Ishikawa (cell line): ENCODE measurements around the gene CACNG4.

ENCODE experiments used
- CEBPB ChIP-seq: IDR thresholded peaks from 2 replicates; pipeline ENCODE4 v1.6.1; 2012
- CREB1 ChIP-seq: IDR thresholded peaks from 2 replicates; pipeline ENCODE4 v1.6.1; 2012; ENCODE audit warnings: low read depth
- EGR1 ChIP-seq: IDR thresholded peaks from 2 replicates; pipeline ENCODE4 v1.6.1; 2012
- EP300 ChIP-seq: IDR thresholded peaks from 2 replicates; pipeline ENCODE4 v1.6.1; 2012; ENCODE audit warnings: borderline replicate concordance
- FOXM1 ChIP-seq: IDR thresholded peaks from 2 replicates; pipeline ENCODE4 v1.6.1; 2012; ENCODE audit warnings: low read depth, borderline replicate concordance
- NFIC ChIP-seq: IDR thresholded peaks from 2 replicates; pipeline ENCODE4 v1.6.1; 2012
- RAD21 ChIP-seq: IDR thresholded peaks from 2 replicates; pipeline ENCODE4 v1.6.1; 2012; ENCODE audit warnings: low read depth
- TAF1 ChIP-seq: IDR thresholded peaks from 2 replicates; pipeline ENCODE4 v1.6.1; 2012; ENCODE audit warnings: low read depth, mild to moderate bottlenecking
- TCF12 ChIP-seq: IDR thresholded peaks from 2 replicates; pipeline ENCODE4 v1.6.1; 2012; ENCODE audit warnings: low read depth
- TEAD4 ChIP-seq: IDR thresholded peaks from 2 replicates; pipeline ENCODE4 v1.6.1; 2012
- YY1 ChIP-seq: IDR thresholded peaks from 2 replicates; pipeline ENCODE4 v1.6.1; 2012; ENCODE audit warnings: low read depth
- ZBTB7A ChIP-seq: IDR thresholded peaks from 2 replicates; pipeline ENCODE4 v1.6.1; 2012; ENCODE audit warnings: low read depth
- TF ChIP-seq, protein P1 (sequence below): IDR thresholded peaks from 2 replicates; pipeline ENCODE4 v1.6.1; 2012; ENCODE audit warnings: low read depth, mild to moderate bottlenecking
- TF ChIP-seq, protein P2 (sequence below): IDR thresholded peaks from 2 replicates; pipeline ENCODE4 v1.6.1; 2012
- TF ChIP-seq, protein P3 (sequence below): IDR thresholded peaks from 2 replicates; pipeline ENCODE4 v1.6.1; 2012

Gene CACNG4

DNA sequence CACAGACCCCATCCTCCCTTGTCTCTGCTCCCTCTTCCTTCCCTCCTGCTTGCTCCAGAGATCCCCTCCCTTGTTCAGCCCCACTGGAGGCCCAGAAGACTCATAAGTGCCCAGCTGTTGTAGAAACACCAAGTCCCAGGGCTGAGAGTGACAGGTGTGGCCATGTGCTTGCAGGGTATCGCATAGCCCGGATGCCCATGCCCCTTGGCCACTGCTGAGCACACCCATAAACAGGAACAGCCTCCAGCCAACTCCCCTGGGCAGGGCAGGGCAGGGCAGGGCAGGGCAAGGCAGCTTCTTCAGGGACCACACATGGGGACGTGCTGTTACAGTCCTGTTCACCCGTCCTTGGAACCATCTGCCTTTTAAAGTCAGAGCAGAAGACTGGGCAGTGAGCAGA lies 81.9 kb downstream of the CACNG4 start:
- TF ChIP-seq EP300: no peak
- TF ChIP-seq TCF12: no peak
- no peak for TF ChIP-seq EGR1
- TF ChIP-seq, protein P1, sequence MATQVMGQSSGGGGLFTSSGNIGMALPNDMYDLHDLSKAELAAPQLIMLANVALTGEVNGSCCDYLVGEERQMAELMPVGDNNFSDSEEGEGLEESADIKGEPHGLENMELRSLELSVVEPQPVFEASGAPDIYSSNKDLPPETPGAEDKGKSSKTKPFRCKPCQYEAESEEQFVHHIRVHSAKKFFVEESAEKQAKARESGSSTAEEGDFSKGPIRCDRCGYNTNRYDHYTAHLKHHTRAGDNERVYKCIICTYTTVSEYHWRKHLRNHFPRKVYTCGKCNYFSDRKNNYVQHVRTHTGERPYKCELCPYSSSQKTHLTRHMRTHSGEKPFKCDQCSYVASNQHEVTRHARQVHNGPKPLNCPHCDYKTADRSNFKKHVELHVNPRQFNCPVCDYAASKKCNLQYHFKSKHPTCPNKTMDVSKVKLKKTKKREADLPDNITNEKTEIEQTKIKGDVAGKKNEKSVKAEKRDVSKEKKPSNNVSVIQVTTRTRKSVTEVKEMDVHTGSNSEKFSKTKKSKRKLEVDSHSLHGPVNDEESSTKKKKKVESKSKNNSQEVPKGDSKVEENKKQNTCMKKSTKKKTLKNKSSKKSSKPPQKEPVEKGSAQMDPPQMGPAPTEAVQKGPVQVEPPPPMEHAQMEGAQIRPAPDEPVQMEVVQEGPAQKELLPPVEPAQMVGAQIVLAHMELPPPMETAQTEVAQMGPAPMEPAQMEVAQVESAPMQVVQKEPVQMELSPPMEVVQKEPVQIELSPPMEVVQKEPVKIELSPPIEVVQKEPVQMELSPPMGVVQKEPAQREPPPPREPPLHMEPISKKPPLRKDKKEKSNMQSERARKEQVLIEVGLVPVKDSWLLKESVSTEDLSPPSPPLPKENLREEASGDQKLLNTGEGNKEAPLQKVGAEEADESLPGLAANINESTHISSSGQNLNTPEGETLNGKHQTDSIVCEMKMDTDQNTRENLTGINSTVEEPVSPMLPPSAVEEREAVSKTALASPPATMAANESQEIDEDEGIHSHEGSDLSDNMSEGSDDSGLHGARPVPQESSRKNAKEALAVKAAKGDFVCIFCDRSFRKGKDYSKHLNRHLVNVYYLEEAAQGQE: no peak

DNA sequence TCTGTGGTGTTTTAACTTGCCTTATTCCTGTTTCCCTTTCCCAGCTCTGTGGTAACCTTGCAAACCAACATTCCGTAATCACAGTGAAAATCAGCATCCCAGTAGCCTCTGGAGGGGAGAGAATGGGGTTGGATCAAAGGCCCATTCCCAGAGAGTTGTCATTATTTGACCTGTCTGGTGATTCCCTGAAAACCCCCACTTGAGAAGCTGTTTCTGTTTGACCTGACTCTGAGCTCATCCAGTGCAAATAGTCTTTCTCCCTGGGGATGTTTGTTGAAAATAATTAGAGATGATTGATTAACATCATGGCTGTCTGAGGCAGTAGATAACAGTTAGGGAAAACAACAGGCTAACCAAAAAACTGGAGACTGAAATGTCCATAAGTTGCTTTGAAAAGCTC lies 82.9 kb downstream of the CACNG4 start:
- TF ChIP-seq TAF1 (no peak), CREB1 (no peak)

DNA sequence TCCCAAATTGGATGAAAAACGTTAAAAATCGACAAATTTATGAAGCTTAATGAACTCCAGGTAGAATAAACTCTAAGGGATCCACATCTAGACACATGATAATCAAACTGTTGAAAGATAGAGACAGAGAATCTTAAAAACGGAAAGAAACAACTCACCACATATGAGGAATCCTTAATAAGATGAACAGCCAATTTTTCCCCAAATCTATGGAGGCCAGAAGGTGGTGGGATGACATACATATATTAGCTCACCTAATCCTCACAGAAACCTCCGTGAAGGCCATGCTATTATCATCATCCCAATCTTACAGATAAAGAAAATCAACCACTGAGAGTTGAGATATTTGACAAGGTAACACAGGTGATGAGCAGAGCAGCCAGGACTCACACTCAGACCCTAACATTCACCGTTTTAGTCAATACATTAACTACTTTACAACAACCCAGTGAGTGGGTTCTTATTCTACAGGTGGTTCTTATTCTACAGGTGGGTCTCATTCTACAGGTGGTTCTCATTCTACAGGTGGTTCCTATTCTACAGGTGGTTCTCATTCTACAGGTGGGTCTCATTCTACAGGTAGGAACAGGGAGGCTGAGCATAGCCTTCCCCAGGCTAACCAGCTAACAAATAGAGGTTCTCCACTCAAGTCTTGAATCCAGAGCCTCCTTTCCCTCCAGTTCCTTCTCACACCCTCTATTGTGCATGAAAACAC lies 84.7 kb downstream of the CACNG4 start:
- TF ChIP-seq TCF12 (no peak), TAF1 (no peak), RAD21 (no peak)

DNA sequence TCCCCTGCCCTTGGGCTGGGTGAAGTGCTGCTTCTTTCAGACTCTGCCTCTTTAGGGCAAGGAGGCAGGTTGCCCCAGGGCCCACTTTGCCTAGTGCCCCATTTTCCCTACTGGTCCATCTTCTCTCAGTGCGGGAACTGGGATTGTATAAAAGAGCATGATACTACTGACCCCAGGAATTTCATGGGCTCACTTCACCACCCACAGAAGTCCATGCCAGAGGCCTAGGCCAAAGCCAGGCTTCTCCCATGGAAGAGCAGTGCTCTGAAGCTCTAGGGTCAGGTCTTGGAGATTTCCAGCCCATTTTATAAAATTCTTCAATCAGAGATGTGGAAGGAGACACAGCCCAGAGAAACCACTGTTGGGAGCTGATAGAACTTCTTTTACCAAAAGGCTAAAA lies 85.6 kb downstream of the CACNG4 start:
- no peak for TF ChIP-seq YY1
- no peak for TF ChIP-seq NFIC
- no peak for TF ChIP-seq EGR1
- no peak for TF ChIP-seq TAF1
- TF ChIP-seq FOXM1: no peak
- TF ChIP-seq TEAD4: no peak
- no peak for TF ChIP-seq TCF12
- no peak for TF ChIP-seq RAD21
- TF ChIP-seq ZBTB7A: no peak
- TF ChIP-seq, protein P2, sequence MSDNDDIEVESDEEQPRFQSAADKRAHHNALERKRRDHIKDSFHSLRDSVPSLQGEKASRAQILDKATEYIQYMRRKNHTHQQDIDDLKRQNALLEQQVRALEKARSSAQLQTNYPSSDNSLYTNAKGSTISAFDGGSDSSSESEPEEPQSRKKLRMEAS: no peak
- TF ChIP-seq, protein P3, sequence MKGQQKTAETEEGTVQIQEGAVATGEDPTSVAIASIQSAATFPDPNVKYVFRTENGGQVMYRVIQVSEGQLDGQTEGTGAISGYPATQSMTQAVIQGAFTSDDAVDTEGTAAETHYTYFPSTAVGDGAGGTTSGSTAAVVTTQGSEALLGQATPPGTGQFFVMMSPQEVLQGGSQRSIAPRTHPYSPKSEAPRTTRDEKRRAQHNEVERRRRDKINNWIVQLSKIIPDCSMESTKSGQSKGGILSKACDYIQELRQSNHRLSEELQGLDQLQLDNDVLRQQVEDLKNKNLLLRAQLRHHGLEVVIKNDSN: no peak

DNA sequence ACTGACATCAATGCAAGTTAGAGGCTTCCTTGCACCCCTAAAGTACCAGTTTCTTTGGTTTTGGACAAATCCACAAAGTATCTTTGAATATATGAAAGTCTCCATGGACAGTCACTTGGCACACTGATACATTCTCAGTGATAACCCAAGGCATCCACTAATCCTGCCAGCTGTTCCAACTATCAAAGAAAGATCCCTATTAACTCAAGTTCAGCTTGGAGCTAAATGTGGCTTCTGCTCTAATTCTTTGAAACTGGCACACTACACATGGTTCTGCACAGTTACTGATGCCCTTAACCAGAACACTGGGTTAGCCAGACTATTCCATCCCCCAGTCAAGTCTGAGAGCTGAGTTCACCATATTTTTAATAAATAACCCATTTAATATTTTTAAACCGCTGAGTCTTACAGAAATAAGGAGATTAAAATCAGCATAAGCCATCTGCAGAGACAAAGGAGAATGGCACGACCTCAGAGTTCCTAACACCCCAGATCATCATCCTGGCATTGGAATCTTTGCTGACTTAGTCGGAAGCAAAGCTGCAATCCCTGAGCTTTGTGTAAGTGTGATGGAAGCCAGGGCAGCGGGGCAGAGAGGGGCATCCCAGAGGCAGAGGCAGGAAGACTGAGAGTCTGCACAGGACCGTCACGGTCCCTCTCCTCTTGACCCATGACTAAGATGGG lies 86.1 kb downstream of the CACNG4 start:
- TF ChIP-seq EGR1: no peak
- TF ChIP-seq CEBPB: no peak
- TF ChIP-seq EP300: no peak
- TF ChIP-seq RAD21: no peak
- no peak for TF ChIP-seq NFIC
- no peak for TF ChIP-seq TCF12
- TF ChIP-seq, protein P1: no peak
- TF ChIP-seq CREB1: no peak
- TF ChIP-seq ZBTB7A: no peak

DNA sequence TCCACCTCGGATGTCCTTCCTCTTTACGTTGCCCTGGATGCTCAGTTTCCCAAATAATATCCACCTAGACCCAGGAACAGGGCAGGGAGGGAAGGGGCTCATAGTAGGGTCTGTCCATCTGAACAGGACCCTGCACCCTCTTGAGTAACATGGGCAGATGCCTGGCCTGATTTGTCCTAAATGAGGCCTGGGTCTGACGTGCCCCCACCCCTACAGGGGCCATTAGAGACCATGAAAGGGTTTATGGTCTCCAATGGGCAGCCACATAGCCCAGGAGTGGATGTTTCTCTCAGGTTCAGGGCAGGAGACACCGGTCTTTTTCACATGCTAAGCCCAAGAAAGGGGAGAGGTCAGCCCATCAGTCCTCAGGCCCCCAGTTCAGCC lies 86.6 kb downstream of the CACNG4 start:
- TF ChIP-seq NFIC (no peak), ZBTB7A (no peak), YY1 (no peak), CREB1 (no peak), CEBPB (no peak), EGR1 (no peak), TAF1 (no peak), FOXM1 (no peak), EP300 (no peak), TCF12 (no peak), RAD21 (no peak), TEAD4 (no peak)
- TF ChIP-seq, protein P3: no peak
- TF ChIP-seq, protein P2: no peak
- TF ChIP-seq, protein P1: no peak
